Stimulated activated CD8-positive, alpha-beta memory T cell treated with anti-CD3 and anti-CD28 coated beads, Interleukin-7, amount 100 ng/mL, for 1 hour (primary cell): Measurements from ENCODE around the gene GAS6.
"Not testable (repeated sequence)": the region's sequence is repeated elsewhere in the genome, so short reads cannot be mapped to it uniquely, and the experiment has no call there.

ENCODE experiments used
- DNase-seq, 2 donors: peaks; one replicate each; pipeline ENCODE4 v3.0.0-alpha.2; 2020; ENCODE audit warnings: low read depth in 2 of 2

The GAS6 gene

DNA sequence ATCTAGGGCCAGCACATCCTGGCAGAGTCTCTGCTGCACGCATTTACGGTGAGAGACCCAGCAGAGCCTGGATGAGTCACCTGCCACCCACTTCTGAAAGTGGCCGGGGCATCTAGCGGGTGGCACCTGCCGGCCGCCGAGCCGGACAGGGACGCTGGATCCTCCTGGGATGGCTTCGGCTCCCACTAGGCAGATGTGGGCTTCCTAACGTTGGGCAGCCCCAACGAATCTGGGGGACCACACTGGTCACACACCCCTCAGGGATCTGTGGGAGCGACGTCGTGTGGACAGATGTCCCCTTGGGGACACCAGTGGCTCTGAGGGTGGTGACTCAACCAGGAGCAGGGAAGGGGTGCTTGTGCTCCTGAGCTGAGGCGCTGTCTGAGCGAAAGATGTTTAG, 72.7 kb downstream of the GAS6 start:
- no peak for DNase-seq

DNA sequence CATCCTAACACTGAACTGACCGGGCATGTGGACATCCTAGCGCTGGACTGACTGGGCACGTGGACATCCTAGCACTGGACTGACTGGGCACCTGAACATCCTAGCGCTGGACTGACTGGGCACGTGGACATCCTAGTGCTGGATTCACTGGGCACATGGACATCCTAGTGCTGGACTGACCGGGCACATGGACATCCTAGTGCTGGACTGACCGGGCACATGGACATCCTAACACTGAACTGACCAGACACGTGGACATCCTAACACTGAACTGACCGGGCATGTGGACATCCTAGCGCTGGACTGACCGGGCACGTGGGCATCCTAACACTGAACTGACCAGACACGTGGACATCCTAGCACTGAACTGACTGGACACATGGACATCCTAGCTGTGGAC, 73.9 kb downstream of the GAS6 start:
- not testable (repeated sequence) for DNase-seq

DNA sequence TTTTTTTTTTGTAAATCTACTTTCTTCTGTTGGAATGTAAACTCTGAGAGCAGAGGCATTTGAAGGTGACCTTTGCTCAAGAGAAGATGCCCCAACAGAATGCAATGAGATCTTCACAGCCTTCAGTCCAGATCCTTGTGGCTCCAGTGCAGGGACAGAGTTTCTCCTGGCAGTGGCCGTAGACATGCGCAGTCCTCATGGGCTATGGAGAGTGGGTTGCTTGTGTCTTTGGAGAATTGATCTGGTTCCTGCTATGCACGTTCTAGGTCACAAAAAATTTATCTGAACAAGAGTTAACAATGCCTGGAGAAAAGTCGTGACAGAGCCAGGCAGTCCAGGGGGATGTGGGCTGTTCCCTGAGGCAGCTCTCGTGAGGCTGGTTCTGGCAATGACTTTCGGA, 74.7 kb downstream of the GAS6 start:
- no peak for DNase-seq

DNA sequence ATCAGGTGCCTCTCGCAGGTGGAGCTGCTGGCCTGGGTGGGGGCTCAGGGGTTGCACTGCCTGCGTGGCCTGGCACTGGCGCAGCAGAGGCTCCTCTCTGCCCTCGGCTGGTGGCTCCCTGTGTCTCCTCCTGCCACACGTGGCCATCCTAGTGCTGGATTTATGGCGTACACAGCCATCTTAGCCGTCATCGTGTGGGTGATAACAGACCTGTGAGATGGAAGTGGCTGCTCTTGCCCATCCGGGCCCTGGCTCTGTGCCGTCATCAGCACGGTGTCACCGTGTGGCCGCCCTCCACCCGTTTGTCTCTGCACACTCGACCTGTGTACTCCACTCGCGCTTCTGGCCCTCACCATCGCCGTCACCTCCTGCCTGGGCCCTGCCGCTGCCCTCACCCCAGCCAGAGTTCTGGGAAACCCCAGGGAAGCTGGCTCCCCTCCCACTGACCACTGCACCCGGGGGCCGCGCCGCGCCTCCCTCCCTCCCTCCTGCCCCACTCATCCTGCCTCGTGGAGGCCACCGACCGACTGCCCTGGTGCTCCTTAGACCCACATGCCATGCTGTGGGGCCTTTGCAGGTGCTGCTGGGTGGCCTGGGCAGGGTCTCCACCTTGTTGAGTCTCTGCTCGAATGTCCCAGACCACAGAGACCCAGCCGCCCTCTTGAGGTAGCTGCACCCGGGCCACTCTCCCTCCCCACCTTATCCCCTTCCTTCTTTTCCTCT, 75.3 kb downstream of the GAS6 start:
- DNase-seq = no peak

- no peak for DNase-seq
Observed at GRCh38 chr13:113787694-113788093, 76.2 kb downstream of the GAS6 start.

- DNase-seq = no peak
Observed at GRCh38 chr13:113786262-113786841, 77.5 kb downstream of the GAS6 start.

DNA sequence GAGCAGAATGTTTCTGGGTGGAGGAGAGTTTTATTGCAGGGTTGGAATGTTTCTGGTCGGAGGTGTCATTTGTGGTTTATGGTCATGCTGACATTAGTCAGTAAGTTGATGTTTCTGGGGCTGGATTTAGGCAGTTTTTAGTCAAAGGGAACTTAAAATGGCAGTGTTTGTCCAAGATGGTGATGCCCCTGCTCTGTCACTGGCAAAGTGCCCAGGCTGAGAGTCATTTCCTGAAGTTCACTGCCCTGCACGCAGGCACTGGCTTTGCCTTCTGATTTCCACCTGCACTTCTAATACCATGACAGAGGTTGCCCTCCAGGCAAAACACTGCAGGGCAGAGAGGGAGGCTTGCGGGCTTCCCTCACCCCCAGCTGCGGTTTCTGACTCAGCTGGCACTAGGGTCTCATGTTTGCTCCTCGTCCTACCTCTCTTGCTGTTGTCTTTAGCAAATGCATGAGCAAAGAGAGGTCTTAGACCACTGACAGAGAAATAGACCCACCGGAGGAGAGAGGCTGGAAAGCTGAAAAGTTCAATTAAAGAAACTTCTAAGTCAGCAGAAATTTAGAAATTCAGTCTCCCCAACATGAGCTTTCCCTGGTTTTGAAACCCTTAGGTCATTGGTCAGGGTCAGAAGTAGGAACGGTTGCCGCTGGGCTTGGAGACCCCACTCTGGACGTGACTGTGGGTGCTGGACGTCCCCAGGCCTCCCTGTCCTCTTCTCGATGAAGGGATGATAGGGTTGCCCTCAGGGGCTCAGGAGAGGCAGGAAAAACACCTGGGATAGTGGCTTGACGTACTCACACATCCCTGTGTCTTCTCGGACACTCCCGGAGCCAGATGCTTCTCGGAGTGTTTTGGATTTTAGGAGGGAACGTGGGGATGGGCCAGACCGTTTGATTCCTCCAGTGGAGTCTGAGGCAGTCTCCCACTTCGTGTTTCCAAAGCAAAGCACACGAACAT, 78.5 kb downstream of the GAS6 start:
- DNase-seq = no peak

GRCh38 chr13:113784645-113785024, 79.2 kb downstream of the GAS6 start:
- no peak for DNase-seq

DNA sequence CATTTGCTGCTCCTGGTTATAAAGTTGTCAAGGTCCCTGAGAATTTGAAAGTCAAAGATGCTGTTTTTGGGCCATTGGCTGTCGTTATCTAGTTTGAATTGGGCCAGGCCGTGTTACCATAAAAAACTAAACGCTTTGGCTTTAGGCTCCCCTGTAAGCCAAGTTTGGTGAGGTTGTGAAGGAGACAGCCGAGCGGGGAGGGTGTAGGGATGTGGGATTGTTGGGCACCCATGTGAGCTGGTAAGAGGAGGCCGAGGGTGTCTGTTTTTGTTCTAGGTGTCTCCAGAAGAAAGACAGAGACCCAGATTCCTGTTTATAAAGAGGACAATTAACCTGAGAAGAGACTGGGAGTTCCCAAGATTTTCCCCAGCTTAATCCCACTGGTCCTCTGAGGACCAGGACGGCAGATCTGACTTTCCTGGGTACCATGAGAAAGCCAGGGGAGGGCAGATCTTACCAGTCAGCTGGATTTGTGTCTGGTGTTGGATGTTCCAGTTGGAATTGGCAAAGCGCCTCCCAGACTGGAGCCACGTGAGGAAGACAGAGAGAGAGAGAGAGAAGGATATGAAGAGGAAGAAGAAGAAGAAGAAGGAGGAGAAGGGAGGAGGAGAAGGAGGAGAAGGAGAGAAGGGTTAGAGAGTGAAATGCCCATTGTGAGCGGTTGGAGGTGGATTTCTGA, 79.8 kb downstream of the GAS6 start:
- DNase-seq = no peak

DNA sequence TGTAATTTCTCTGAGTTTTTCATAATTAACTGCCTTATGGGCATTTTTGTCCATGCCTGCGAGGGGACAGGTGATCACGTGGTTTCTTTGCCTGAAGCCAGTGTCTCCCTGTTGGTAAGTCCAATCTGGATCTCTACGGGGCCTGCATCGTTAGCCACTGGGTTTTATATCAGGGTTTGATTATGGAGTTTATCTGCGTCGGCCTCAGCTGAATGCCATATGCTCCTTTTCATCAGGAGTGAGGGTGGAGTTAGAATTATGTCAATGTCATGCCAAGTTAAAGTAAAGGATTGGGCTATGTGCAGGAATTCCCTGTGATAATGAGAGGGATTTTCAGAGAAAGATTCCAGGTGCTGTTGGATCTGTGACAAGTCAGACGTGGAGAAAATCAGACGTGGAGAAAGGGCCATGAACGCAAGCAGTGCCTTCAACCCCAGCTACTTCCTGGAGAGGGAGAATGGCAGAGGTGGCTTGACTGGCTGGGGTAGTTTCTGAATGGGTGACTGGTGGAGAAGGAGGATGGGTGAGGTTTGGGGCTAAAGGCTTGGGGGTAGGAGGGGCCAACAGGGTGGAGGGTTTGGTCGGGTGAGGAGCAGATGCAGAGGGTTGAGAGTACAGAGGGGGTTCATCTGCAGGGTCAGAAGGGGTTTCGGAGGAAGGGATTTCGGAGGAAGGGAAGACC, 80.5 kb downstream of the GAS6 start:
- no peak for DNase-seq

- no peak for DNase-seq
Observed at GRCh38 chr13:113782472-113782871, 81.4 kb downstream of the GAS6 start.

GRCh38 chr13:113781571-113781970, 82.3 kb downstream of the GAS6 start:
- DNase-seq = no peak

DNA sequence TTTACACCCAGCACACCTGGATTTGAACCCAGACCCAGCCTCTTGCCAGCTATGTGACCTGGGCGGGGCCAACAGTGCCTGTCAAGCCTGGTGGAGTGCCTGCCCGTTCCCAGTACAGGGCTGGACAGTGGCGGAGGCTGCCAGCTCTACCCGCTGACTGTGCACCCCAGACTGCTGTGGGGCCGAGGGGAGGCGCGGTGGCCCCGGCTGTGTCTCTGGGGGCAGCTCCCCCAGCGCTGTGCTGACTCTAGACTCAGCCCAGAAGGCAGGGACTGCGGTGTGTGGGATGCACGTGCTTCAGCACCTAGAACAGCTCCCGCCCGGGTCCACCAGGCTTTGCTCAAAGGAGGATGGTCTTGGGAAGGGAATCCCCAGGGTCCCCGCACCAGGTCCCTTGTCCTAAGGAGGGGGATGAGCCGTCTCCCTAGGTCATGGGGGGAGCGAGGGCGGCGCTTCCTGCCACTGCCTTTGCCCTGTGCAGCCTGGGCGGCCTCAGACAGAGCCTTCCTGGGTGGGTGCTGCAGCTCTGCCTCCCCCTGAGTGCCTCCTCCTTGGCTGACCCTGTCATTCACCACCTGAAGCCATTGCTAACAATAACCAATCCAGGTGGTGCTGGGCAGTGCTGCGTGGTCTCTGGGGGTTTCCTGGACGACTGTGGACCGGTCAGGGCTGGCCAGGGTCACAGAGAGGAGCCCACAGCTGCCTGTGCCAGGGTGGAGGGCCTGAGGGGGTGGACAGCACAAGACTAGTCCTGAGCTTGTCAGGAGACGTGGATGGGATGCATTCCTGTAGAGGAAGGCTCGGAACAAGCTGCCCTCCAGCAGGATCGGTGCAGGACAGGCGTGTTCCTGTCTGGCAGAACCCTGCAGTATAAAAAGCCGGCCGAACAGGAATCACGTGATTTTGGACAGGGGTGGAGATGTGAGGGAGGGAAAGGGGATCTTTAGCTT, 86.3 kb downstream of the GAS6 start:
- DNase-seq = no peak

DNA sequence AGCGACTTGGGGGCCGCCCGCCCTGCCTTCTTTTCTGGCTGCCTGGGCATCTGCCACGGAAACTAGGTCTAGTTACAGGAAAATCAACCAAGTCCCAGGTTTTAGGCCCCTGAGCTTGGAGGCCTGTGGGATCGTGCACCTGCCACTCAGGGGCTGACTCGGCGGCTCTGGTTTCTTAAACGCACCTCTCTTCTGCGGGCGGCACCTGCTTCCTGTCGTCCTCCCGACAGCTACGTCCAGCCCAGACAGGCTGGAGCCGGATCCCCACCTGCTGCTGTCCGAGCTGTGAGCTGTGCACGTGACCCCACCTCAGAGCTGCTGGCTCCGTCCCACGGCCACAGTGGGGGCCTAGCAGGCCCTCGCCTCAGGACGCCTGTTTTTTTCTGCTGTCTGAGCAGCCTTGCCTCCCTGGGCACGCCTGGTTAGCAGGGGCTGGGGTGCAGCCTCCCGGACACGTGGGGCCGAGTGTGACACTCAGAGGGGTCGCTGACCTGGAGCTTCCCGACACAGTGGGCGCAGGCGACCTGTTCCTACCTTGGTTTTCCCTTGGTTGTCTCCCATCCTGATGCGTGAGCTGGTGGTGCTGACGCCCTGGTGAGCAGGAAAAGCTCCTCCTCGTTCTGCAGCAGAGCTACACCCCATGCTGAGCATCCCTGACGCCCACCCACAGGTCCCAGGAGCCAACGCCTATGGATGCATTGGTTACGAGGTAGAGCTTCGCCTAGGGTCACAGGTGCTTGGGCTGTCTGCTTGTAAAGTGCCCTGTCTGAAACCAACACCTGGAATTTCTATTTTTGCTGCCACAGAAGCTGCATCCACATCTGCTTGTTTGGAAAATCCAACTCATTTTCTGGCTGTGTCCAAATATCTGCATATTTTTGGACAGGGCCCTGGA, 87.4 kb downstream of the GAS6 start:
- DNase-seq = no peak

DNA sequence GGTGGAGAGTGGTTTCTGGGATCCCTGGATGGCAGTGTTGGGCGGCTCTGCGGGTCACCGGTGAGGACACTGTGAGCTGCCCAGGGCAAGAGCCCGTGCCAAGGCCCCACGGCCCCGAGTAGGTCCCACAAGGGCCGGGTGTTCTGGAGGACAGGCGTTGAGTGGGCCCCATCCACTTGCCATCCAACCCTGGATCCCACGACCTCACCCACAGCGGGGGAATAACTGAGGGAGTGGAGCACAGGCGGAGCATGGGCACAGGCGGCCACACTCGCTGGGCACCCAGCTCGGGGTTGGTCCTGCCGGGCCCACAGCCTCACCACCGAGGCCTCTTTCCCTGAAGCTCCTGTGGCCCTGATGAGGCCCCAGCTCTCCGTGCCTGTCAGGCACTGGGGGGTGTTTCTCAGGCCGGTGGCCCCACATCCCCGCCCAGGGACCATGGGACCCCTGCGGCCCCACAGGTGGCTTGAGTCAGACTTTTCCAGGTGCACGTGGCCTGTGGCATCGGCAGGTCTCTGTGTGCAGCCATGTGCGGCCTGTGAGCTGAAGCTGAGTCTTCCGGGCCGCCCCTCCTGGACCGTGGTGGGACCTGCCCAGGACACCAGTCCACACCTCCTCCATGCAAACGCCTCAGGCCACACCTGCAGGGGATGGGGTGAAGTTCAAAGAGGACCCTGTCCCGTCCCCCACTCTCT, 88.3 kb downstream of the GAS6 start:
- no peak for DNase-seq

- no peak for DNase-seq
Observed at GRCh38 chr13:113774177-113775107, 89.4 kb downstream of the GAS6 start.

DNA sequence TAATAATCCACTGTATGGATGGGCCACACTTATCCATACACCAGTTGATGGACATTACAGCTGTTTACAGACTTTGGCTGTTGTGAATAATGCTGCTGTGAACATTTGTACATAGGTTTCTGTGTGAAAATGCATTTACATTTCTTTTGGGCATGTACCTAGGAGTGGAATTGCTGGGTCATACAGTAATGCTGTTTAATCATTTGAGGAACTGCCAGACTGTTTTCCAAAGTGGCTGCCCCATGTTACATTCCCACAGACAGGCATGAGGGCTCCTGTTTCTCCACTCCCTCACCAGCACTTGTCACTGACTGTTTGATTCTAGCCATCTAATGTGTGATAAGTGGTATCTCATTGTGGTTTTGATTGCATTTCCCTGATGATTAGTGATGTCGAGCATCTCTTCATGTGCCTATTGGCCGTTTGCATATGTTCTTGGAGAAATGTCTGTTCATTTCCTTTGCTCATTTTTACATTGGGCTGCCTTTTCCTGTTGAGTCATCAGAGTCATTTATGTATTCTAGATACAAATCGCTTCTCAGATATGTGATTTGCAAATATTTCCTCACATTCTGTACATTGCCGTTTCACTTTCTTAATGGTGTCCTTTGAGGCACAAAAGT, 92.1 kb downstream of the GAS6 start:
- no peak for DNase-seq
